Activated B cell treated with CpG ODN at 0.5 μM for 24 hours (primary cell): ENCODE data around the gene ILDR2. TPM values are rescaled to one million over a fixed set of nuclear protein-coding genes. Genes with fewer than 3 reads are reported as not detected.
A peak's percentile ranks its signal among the peaks of the same experiment; 100 is the strongest.

ENCODE experiments used
- ATAC-seq: fragments of 200-7000 bp; cut with Tn5 transposase; one replicate; pipeline ENCODE4 v1.10.0; 2021; ENCODE audit warnings: low read depth, mild to moderate bottlenecking, moderate library complexity
- CTCF ChIA-PET: fragments of 350-600 bp; sonication (Branson Sonifier 250); formaldehyde crosslinking; loops from one replicate; lab custom pipeline; 2021; ENCODE audit warnings: antibody characterized with exemption; lab: Charles Lee
- POLR2A ChIA-PET: fragments of 350-600 bp; sonication (Branson Sonifier 250); formaldehyde crosslinking; loops from one replicate; lab custom pipeline; 2021; ENCODE audit warnings: antibody characterized with exemption; lab: Charles Lee
- DNase-seq: peaks from one replicate; pipeline ENCODE4 v3.0.0; 2022
- H3K27ac Mint-ChIP-seq: one replicate; pipeline ENCODE4 v1.8.0; 2020; ENCODE audit warnings: mixed read lengths
- H3K27me3 Mint-ChIP-seq: one replicate; pipeline ENCODE4 v1.8.0; 2021; ENCODE audit warnings: mixed read lengths
- H3K36me3 Mint-ChIP-seq: one replicate; pipeline ENCODE4 v1.8.0; 2021; ENCODE audit warnings: low read depth, mixed read lengths
- H3K4me1 Mint-ChIP-seq: one replicate; pipeline ENCODE4 v1.8.0; 2021; ENCODE audit warnings: mixed read lengths
- H3K4me3 Mint-ChIP-seq: one replicate; pipeline ENCODE4 v1.8.0; 2020; ENCODE audit warnings: mild to moderate bottlenecking, mixed read lengths
- H3K9me3 Mint-ChIP-seq: one replicate; pipeline ENCODE4 v1.8.0; 2020; ENCODE audit warnings: mixed read lengths
- intact Hi-C: fragments of 100-400 bp; cut with micrococcal nuclease; formaldehyde crosslinking; loops from one replicate; pipeline ENCODE4 v1.15.1; 2024
- total RNA-seq: library from RNA; stranded (reverse); gene quantifications from 2 replicates; pipeline ENCODE4 v1.2.3, GENCODE V29; 2022
- TF ChIP-seq, protein P1 (sequence below): fragments of 200-600 bp; IDR thresholded peaks from one replicate; pipeline ENCODE4 v1.8.0; 2022; ENCODE audit warnings: antibody characterized with exemption, mild to moderate bottlenecking

ILDR2 gene
- total RNA-seq, 1 donor from 2014 or later = 1.00 TPM

GRCh38 chr1:166925810-166926478 lies 49.4 kb downstream of the ILDR2 start:
- ATAC-seq (no peak), DNase-seq (no peak)
- CTCF ChIA-PET = interaction anchor here (3.9 to 5.2 kb wide), 2 partner anchors 15 to 132 kb away, joined by 28 to 30 read pairs; no protein-coding TSS in a partner anchor
- Mint-ChIP-seq H3K27ac (peak overlapping the region; percentile 82), H3K4me3 (no peak overlapping the region), H3K4me1 (peaks cover 34% of the 10 kb centered on the region), H3K27me3 (peaks cover 10% of the 10 kb centered on the region), H3K36me3 (no peaks in the 10 kb centered on the region), H3K9me3 (peaks cover 3% of the 10 kb centered on the region)
- TF ChIP-seq, protein P1, sequence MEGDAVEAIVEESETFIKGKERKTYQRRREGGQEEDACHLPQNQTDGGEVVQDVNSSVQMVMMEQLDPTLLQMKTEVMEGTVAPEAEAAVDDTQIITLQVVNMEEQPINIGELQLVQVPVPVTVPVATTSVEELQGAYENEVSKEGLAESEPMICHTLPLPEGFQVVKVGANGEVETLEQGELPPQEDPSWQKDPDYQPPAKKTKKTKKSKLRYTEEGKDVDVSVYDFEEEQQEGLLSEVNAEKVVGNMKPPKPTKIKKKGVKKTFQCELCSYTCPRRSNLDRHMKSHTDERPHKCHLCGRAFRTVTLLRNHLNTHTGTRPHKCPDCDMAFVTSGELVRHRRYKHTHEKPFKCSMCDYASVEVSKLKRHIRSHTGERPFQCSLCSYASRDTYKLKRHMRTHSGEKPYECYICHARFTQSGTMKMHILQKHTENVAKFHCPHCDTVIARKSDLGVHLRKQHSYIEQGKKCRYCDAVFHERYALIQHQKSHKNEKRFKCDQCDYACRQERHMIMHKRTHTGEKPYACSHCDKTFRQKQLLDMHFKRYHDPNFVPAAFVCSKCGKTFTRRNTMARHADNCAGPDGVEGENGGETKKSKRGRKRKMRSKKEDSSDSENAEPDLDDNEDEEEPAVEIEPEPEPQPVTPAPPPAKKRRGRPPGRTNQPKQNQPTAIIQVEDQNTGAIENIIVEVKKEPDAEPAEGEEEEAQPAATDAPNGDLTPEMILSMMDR = no peak
- intact Hi-C loops = loop anchor here (1.0 to 5.0 kb wide), 4 partner anchors 7 to 296 kb away; partner anchors contain the start of genes ILDR2 and POU2F1
- POLR2A ChIA-PET = interaction anchor here (1.0 to 1.2 kb wide), 2 partner anchors 49 to 295 kb away, joined by 3 to 4 read pairs; partner anchors contain the start of gene POU2F1

DNA sequence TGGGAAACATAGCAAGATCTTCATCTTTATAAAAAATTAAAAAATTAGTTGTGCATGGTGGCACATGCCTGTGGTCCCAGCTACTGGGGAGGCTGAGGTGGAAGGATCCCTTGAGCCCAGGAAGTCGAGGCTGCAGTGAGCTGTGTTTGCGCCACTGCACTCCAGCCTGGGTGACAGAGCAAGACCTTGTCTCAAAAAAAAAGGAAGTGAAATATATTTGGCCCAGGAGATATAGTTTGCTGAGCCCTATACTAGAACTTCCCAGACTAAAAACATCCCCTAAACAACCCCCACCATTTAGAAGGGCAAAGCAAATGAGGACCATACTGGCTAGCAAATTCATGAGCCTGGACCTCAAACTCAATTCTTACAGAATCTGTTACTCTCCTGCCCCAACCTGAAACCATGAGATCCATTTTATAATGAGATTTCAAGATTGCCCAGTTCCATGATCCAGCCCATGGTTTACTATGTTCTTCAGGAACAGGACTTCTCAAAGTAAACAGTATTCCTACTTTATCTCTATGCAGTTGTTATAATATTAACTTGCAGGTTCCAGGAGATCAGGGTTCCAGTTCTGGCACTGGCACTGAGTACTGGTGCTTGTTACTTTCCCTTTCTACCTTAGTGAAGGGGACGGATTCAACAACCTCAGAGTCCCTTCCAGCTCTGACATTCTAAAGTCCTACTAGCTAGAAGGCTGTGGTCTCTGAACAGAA lies 50.4 kb downstream of the ILDR2 start:
- Mint-ChIP-seq H3K27me3 (peaks cover 14% of the 10 kb centered on the region), H3K9me3 (peaks cover 3% of the 10 kb centered on the region), H3K4me3 (peak overlapping the region; percentile 46), H3K27ac (peak overlapping the region; percentile 82), H3K4me1 (peaks cover 41% of the 10 kb centered on the region), H3K36me3 (no peaks in the 10 kb centered on the region)
- ATAC-seq = peak; percentile 95
- POLR2A ChIA-PET = interaction anchor here (0.6 to 1.2 kb wide), 5 partner anchors 14 to 296 kb away, joined by 3 to 5 read pairs (median 4); partner anchors contain the start of genes POGK and POU2F1
- TF ChIP-seq, protein P1 = no peak
- CTCF ChIA-PET = interaction anchor here (3.9 to 5.2 kb wide), 2 partner anchors 14 to 133 kb away, joined by 28 to 30 read pairs; no protein-coding TSS in a partner anchor
- intact Hi-C loops = loop anchor here (1.0 to 5.0 kb wide), 4 partner anchors 8 to 297 kb away; partner anchors contain the start of genes ILDR2 and POU2F1
- peak; percentile 22 for DNase-seq

- intact Hi-C loops = no loop called here
- Mint-ChIP-seq H3K4me3 (peak overlapping the region; percentile 82), H3K4me1 (peaks cover 34% of the 10 kb centered on the region), H3K27ac (no peak overlapping the region), H3K9me3 (no peaks in the 10 kb centered on the region), H3K36me3 (no peaks in the 10 kb centered on the region), H3K27me3 (peaks cover 26% of the 10 kb centered on the region)
- ChIA-PET CTCF (no interaction called here), POLR2A (interaction anchor here (1.8 kb wide), 1 partner anchor 10 kb away, joined by 4 read pairs; no protein-coding TSS in a partner anchor)
- DNase-seq (peak; percentile 37), ATAC-seq (peak; percentile 23)
- TF ChIP-seq, protein P1 = no peak
Observed at GRCh38 chr1:166920561-166921475, 54.5 kb downstream of the ILDR2 start.

DNA sequence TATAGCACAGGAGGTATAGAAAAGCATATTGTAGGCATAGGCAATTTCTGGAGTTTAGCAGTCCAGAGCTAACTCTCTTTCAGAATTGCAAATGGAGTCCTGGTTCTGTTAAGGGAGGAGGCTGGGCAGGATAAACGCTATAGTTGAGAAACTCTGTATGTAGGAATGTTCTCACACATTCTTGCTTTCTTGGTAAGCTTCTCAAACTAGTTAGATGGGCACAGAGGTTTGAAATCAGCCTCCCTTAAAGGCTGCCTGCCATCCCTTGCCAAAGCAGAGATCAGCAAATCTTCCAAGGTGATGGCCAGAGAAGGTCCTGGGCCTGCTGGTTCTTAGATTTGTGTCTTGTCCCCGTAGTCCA lies 56.4 kb downstream of the ILDR2 start:
- CTCF ChIA-PET = interaction anchor here (1.3 to 1.9 kb wide), 3 partner anchors 9 to 141 kb away, joined by 7 read pairs; no protein-coding TSS in a partner anchor
- Mint-ChIP-seq H3K36me3 (no peaks in the 10 kb centered on the region), H3K4me3 (no peak overlapping the region), H3K27me3 (peaks cover 26% of the 10 kb centered on the region), H3K27ac (no peak overlapping the region), H3K9me3 (no peaks in the 10 kb centered on the region), H3K4me1 (peaks cover 19% of the 10 kb centered on the region)
- intact Hi-C loops = no loop called here
- no peak for ATAC-seq
- POLR2A ChIA-PET = interaction anchor here (1.8 kb wide), 1 partner anchor 9 kb away, joined by 4 read pairs; no protein-coding TSS in a partner anchor
- DNase-seq = no peak
- TF ChIP-seq, protein P1 = no peak
